Prostate gland (tissue), 2 donors: ENCODE data around the gene GTPBP2.

ENCODE experiments used
- POLR2A ChIP-seq: fragments of 450-650 bp; IDR thresholded peaks from one replicate; pipeline ENCODE4 v1.6.1; 2016; ENCODE audit warnings: antibody characterized with exemption, mild to moderate bottlenecking
- POLR2AphosphoS5 ChIP-seq: sonication (generic); formaldehyde crosslinking; IDR thresholded peaks from one replicate; pipeline ENCODE4 v1.6.1; 2017; ENCODE audit warnings: antibody characterized with exemption
- TF ChIP-seq, protein P1 (sequence below), 4 experiments: fragments of 200-600 bp in 2 of 4; fragments of 450-650 bp in 2 of 4; sonication (generic) in 2 of 4; IDR thresholded peaks; 1 replicate in 3 of 4; 2 replicates in 1 of 4; pipeline ENCODE4 v1.5.1; 2016 to 2019; ENCODE audit warnings: antibody characterized with exemption in 4 of 4, mild to moderate bottlenecking in 2 of 4, moderate library complexity in 2 of 4

DNA sequence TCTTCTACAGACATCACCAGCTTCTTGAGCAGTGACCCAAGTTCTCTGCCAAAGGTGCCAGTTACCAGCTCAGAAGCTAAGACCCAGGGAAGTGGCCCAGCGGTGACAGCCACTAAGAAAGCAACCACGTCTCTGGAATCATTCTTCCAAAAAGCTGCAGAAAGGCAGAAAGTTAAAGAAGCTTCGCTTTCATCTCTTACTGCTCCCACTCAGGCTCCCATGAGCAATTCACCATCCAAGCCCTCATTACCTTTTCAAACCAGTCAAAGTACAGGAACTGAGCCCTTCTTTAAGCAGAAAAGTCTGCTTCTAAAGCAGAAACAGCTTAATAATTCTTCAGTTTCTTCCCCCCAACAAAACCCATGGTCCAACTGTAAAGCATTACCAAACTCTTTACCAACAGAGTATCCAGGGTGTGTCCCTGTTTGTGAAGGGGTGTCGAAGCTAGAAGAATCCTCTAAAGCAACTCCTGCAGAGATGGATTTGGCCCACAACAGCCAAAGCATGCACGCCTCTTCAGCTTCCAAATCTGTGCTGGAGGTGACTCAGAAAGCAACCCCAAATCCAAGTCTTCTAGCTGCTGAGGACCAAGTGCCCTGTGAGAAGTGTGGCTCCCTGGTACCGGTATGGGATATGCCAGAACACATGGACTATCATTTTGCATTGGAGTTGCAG lies 15.2 kb downstream of the GTPBP2 start:
- TF ChIP-seq, protein P1, sequence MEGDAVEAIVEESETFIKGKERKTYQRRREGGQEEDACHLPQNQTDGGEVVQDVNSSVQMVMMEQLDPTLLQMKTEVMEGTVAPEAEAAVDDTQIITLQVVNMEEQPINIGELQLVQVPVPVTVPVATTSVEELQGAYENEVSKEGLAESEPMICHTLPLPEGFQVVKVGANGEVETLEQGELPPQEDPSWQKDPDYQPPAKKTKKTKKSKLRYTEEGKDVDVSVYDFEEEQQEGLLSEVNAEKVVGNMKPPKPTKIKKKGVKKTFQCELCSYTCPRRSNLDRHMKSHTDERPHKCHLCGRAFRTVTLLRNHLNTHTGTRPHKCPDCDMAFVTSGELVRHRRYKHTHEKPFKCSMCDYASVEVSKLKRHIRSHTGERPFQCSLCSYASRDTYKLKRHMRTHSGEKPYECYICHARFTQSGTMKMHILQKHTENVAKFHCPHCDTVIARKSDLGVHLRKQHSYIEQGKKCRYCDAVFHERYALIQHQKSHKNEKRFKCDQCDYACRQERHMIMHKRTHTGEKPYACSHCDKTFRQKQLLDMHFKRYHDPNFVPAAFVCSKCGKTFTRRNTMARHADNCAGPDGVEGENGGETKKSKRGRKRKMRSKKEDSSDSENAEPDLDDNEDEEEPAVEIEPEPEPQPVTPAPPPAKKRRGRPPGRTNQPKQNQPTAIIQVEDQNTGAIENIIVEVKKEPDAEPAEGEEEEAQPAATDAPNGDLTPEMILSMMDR (IDR thresholded peaks at IDR 0.05), result no peak
- TF ChIP-seq POLR2A (no peak), POLR2AphosphoS5 (no peak)
